HK-2 (cell line): ENCODE data around the gene MCC.

ENCODE experiments used
- DNase-seq: peaks from one replicate; pipeline ENCODE4 v3.0.0-alpha.2; 2018; ENCODE audit not compliant: unreplicated experiment

MCC gene

GRCh38 chr5:113487781-113488644 lies at the start of gene MCC:
MCC (minus strand) TSS chr5:113488453.
- peak; percentile 75 for DNase-seq

- DNase-seq = no peak
Measured at GRCh38 chr5:113531481-113532159, 43.4 kb upstream of the MCC start.

GRCh38 chr5:113527746-113528145 lies 39.5 kb upstream of the MCC start:
- no peak for DNase-seq

- no peak for DNase-seq
Measured at GRCh38 chr5:113526421-113526820, 38.2 kb upstream of the MCC start.

GRCh38 chr5:113524927-113525326 lies 36.7 kb upstream of the MCC start:
- no peak for DNase-seq

GRCh38 chr5:113523168-113523567 lies 34.9 kb upstream of the MCC start:
- DNase-seq = no peak

GRCh38 chr5:113520899-113521298 lies 32.6 kb upstream of the MCC start:
- no peak for DNase-seq

GRCh38 chr5:113520429-113520828 lies 32.2 kb upstream of the MCC start:
- no peak for DNase-seq

- no peak for DNase-seq
Measured at GRCh38 chr5:113519412-113519811, 31.2 kb upstream of the MCC start.

GRCh38 chr5:113518884-113519283 lies 30.6 kb upstream of the MCC start:
- no peak for DNase-seq

GRCh38 chr5:113514289-113514635 lies 26.0 kb upstream of the MCC start:
- DNase-seq = no peak

- peak; percentile 77 for DNase-seq
Measured at GRCh38 chr5:113513384-113514288, 25.4 kb upstream of the MCC start, which contains the start of gene YTHDC2. YTHDC2 (plus strand) TSS chr5:113513694; CDS start chr5:113513896, 202 bp downstream.

GRCh38 chr5:113512341-113512740 lies 24.1 kb upstream of the MCC start:
- DNase-seq = no peak

- DNase-seq = no peak
Measured at GRCh38 chr5:113510836-113511451, 22.7 kb upstream of the MCC start.

- DNase-seq = no peak
Measured at GRCh38 chr5:113508756-113509155, 20.5 kb upstream of the MCC start.

GRCh38 chr5:113507601-113508000 lies 19.3 kb upstream of the MCC start:
- no peak for DNase-seq

GRCh38 chr5:113505181-113505580 lies 16.9 kb upstream of the MCC start:
- DNase-seq = no peak

- no peak for DNase-seq
Measured at GRCh38 chr5:113503146-113503545, 14.9 kb upstream of the MCC start.

- no peak for DNase-seq
Measured at GRCh38 chr5:113502073-113502472, 13.8 kb upstream of the MCC start.

- DNase-seq = no peak
Measured at GRCh38 chr5:113495422-113495841, 7.2 kb upstream of the MCC start.

- no peak for DNase-seq
Measured at GRCh38 chr5:113493446-113493845, 5.2 kb upstream of the MCC start.

GRCh38 chr5:113491022-113491421 lies 2.8 kb upstream of the MCC start:
- DNase-seq = no peak
